ENCODE data around the gene PBX2. TPM values are rescaled to one million over a fixed set of nuclear protein-coding genes. Genes with fewer than 3 reads are reported as not detected.

Gene PBX2, protein sequence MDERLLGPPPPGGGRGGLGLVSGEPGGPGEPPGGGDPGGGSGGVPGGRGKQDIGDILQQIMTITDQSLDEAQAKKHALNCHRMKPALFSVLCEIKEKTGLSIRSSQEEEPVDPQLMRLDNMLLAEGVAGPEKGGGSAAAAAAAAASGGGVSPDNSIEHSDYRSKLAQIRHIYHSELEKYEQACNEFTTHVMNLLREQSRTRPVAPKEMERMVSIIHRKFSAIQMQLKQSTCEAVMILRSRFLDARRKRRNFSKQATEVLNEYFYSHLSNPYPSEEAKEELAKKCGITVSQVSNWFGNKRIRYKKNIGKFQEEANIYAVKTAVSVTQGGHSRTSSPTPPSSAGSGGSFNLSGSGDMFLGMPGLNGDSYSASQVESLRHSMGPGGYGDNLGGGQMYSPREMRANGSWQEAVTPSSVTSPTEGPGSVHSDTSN
- 10 to 100 TPM; 60.0 to 61.6 TPM for total RNA-seq

DNA sequence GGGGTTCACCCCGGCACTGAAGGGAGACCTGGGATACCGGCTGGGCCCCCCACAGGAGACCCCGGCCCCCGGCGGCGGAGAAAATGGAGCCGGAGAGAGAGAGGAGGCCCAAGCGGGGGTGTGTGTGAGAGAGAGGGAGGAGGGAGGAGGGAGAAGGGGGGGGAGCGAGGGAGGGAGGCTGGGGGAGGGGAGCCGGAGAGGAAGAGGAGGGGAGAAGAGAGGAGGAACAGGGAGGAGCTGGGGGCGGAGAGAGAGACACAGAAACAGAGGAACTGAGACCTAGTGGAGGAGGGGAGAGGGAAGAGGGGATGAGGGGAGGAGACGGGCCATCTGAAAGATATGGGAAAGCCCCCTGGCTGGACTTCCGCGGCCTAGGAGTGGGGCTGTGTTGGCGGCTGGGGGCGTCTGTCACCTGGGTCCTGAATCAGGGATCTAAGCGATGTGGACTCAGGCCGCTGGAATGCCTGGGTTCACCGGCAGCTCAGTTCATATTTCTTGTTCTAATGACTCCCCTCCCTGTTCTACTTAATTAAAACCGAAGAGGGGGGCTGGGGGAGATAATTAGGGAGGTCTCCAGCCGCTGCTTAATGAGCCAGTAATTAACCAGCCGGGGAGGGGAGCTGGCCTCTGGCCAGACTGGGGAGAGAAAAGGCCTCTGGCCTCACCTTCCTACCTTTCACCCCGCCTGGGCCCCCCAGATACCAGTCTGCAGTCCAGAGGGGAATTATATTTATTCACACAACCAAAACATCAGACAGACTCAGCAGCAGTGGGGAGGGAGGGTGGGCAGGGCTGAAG is at the start of gene PBX2:
PBX2 (minus strand) TSS at position 149 of the 798 bp plus-strand sequence. CDS start 287 bp downstream, outside the sequence.
- H3K27ac Mint-ChIP-seq = peak within 1 kb of the TSS; percentile 95
- no peaks in the 10 kb centered on the region for H3K27me3 Mint-ChIP-seq
- H3K9me3 Mint-ChIP-seq (ENCODE audit: low read depth) = no peaks in the 10 kb centered on the region
- DNase-seq (peak; percentile 92), ATAC-seq (peak; percentile 67)
- H3K4me1 Mint-ChIP-seq = peaks cover 55% of the 10 kb centered on the region
- peak within 1 kb of the TSS; percentile 98 for H3K4me3 Mint-ChIP-seq
- H3K36me3 Mint-ChIP-seq = peaks cover 45% of the 10 kb centered on the region
- CTCF ChIA-PET = interaction anchor here (4.2 kb wide), 1 partner anchor 12 kb away, joined by 31 read pairs; the partner anchor contains the start of genes AGPAT1 and RNF5

DNA sequence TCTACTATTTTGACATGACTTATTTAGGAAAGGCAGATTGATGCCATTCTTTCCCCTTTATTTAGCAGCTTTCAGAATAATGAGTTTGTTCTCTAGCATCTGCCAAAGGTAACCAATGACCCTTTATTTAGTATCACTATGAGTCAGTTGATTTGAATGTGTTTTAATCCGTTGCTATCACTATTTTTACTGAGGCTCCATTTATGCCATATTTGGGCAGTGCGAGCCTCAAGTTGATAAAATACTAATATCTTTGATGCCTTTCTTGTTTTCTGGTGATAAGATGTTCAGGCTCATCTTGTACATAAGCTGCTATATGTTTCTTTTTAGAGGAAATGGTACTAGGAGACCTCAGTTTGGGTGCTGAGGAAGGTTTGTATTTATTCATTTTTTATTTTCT is 49.5 kb upstream of the PBX2 start:
- Mint-ChIP-seq H3K9me3 (ENCODE audit: low read depth) (no peaks in the 10 kb centered on the region), H3K36me3 (no peaks in the 10 kb centered on the region), H3K27me3 (peaks cover 13% of the 10 kb centered on the region), H3K27ac (no peak overlapping the region), H3K4me3 (no peak overlapping the region), H3K4me1 (peaks cover 19% of the 10 kb centered on the region)
- ATAC-seq = no peak
- no peak for DNase-seq
- CTCF ChIA-PET = interaction anchor here (0.7 kb wide), 1 partner anchor 109 kb away, joined by 3 read pairs; no protein-coding TSS in a partner anchor

DNA sequence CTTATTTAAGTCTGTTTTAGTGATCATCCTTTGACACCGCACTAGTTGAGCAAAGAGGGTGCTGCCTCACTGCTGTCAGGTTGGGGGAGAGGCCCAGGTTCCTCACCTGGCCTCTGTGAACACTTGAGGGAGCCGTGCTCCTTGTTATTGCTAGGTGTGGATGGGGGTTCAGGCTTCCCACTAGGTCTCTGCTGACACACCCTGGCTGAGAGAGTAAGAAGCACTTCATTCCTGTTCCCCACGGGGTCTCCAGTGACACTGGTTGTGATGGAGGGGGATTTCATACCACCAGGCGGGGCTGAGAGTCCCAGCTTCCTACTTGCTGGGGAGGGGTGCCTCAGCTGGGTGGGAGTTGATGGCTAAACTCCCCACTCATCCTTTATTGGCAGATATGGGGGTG is 44.9 kb upstream of the PBX2 start:
- Mint-ChIP-seq H3K9me3 (ENCODE audit: low read depth) (no peaks in the 10 kb centered on the region), H3K27ac (no peak overlapping the region), H3K36me3 (no peaks in the 10 kb centered on the region), H3K4me3 (no peak overlapping the region), H3K27me3 (peaks cover 4% of the 10 kb centered on the region), H3K4me1 (no peaks in the 10 kb centered on the region)
- CTCF ChIA-PET = no interaction called here
- DNase-seq = no peak
- no peak for ATAC-seq

DNA sequence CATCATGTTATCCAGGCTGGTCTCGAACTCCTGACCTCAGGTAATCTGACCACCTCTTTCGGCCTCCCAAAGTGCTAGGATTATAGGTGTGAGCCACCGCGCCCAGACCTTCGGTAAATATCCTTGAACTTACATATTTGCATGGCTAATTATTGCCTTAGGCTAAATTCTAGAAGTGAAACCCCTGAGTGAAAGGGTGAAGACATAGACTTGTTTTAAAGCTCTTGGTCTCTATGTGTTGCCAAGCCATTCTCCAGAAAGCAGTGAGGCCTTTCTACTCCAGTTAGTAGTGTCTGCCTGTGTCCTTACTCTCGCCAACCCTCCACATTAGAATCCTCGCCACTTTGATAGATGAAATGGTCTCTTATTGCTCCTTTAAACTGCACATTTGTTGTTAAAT is 36.4 kb upstream of the PBX2 start:
- CTCF ChIA-PET = no interaction called here
- no peaks in the 10 kb centered on the region for H3K27me3 Mint-ChIP-seq
- H3K27ac Mint-ChIP-seq = no peak overlapping the region
- no peaks in the 10 kb centered on the region for H3K36me3 Mint-ChIP-seq
- DNase-seq (no peak), ATAC-seq (no peak)
- H3K4me3 Mint-ChIP-seq = no peak overlapping the region
- no peaks in the 10 kb centered on the region for H3K9me3 Mint-ChIP-seq (ENCODE audit: low read depth)
- H3K4me1 Mint-ChIP-seq = no peaks in the 10 kb centered on the region

DNA sequence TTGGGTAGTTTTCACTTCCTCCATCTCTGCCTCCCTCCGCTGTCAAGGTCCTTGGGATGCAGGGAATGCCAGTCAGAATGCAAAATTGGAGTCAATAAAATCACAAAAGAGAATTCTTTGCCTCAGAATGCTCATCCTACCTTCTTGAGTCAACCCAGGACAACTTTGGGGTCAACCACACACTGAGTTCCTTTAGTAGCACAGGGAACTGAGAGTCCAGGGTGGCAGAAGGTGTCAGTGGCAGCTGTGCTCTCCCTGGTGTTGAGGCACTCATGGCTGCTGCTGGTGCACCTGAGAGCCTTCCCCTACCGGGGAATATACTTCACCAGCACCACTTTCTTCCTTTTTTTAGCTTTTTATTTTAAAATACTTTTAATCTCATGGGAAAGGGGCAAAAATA is 34.7 kb upstream of the PBX2 start:
- no peak for ATAC-seq
- no peaks in the 10 kb centered on the region for H3K27me3 Mint-ChIP-seq
- H3K4me1 Mint-ChIP-seq = no peaks in the 10 kb centered on the region
- CTCF ChIA-PET = interaction anchor here (1.2 kb wide), 1 partner anchor 9 kb away, joined by 4 read pairs; no protein-coding TSS in a partner anchor
- DNase-seq = no peak
- no peak overlapping the region for H3K27ac Mint-ChIP-seq
- no peaks in the 10 kb centered on the region for H3K36me3 Mint-ChIP-seq
- no peaks in the 10 kb centered on the region for H3K9me3 Mint-ChIP-seq (ENCODE audit: low read depth)
- no peak overlapping the region for H3K4me3 Mint-ChIP-seq

DNA sequence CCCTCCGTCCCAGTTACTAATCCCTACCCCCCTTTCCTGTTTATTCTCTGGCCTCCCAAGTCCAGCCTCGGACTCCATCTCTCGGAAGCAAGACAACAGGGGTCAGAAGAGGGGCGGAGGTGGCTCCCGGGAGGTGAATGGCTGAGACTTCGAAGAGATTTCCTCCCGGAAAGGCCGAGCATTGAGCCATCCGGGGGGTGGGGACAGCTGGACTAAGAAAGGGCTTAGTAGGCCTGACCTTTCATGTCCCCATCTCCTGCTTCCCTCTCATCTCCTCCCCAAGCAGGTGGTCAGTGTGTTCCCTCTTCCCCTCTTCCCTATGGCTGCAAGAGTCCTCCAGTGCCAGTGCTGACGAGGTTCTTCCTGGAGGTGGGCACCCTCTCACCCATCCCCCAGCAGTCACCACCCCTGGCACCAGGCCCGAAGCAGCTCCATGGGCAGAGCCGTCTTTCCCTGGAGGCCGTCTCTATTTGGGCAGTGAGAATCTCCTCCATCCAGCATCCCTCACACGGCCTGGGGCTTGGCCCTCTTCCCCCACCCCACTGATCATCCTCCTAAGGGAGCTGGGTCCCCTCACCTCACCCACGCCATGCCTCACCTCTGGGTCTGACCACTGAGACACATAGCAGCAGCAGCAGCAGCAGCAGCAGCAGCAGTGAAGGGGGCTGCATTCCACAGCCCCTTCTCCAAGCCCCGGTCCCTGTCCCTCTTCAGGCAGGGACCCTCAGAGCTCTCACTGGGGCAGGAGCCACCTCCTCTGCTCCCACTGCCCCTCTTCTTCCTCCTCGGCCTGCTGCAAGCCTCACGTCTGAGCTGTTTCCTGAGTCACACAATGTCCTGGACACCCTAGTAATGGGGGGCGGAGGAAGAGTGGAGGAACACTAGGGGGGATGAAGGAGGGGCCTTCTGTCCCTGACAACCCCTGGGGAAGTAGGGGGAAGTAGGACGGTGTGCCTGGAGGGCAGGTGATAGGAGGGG is 33.5 kb upstream of the PBX2 start, which contains the start of gene NOTCH4:
NOTCH4 (minus strand) TSS at position 810 of the 978 bp plus-strand sequence; CDS start at position 671, 139 bp downstream.
- H3K27ac Mint-ChIP-seq = no peak within 1 kb of the TSS
- CTCF ChIA-PET = no interaction called here

DNA sequence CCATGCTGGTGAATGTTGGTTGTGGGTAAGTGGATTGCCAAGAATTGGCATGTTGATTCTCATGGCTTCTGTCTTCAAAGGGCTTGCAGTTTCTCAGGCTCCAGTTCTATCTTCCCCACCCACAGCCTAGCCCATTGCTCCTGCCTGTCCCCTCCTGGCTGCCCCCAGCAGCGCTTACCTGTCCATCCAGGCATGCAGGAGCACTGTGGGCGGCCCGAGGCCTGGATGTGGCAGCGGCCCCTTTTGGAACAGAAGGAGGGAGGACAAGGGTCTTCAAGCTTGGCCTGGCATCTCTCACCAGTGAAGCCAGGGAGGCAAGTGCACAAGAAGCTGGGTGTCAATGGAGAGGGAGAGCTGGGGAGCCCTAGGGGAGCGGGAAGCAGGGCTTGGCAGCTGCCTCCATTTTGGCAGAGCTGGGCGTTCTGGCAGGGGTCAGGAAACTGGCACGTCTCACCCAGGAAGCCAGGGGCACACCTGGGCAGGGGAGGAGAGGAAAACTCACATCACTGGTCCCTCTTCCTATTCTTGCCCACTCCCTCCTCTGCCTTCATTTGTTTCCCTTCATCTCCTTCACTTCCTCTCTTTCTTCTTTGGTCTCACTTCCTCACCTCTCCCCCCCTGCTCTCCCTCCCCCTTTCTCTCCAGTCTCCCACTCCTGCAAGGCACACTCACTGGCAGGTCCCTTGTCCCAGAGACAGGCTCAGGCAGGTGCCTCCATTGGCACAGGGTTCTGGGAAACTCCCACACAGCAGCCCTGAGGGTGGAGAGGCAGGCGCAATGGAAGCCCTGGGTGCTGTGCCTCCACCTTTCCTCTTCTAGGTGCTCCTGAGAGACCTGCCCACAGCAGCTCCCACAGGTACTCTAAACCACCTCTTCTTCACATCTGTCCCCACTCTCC is 32.6 kb upstream of the PBX2 start:
- Mint-ChIP-seq H3K4me3 (no peak overlapping the region), H3K36me3 (no peaks in the 10 kb centered on the region), H3K9me3 (ENCODE audit: low read depth) (no peaks in the 10 kb centered on the region), H3K27ac (no peak overlapping the region), H3K27me3 (no peaks in the 10 kb centered on the region), H3K4me1 (no peaks in the 10 kb centered on the region)
- CTCF ChIA-PET = no interaction called here
- no peak for ATAC-seq
- no peak for DNase-seq

More for the DNA sequence above, 33.5 kb upstream of the PBX2 start, which contains the start of gene NOTCH4:
- Mint-ChIP-seq H3K4me1 (no peaks in the 10 kb centered on the region), H3K36me3 (no peaks in the 10 kb centered on the region), H3K27me3 (no peaks in the 10 kb centered on the region), H3K9me3 (ENCODE audit: low read depth) (no peaks in the 10 kb centered on the region), H3K4me3 (no peak within 1 kb of the TSS)
- ATAC-seq (no peak), DNase-seq (no peak)

DNA sequence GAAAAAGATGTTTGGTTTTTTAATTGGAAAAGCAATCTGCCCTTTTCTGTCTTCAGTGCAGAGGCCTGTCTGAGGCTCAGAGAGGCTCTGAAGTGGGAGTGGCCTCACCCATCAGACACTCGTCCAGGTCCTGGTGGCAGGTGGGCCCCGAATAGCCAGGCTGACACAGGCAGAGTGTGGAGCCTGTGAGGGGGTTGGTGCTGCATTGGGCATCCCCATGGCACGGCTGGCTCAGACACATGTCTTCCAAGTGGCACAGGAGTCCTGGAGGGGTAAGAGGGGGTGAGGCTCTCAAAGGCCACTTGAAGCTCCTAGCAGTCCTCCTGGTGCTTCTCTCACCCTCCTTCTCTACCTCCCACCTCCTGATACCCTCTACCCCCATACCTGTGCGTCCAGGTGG is 30.0 kb upstream of the PBX2 start:
- H3K4me3 Mint-ChIP-seq = no peak overlapping the region
- CTCF ChIA-PET = no interaction called here
- no peak for ATAC-seq

DNA sequence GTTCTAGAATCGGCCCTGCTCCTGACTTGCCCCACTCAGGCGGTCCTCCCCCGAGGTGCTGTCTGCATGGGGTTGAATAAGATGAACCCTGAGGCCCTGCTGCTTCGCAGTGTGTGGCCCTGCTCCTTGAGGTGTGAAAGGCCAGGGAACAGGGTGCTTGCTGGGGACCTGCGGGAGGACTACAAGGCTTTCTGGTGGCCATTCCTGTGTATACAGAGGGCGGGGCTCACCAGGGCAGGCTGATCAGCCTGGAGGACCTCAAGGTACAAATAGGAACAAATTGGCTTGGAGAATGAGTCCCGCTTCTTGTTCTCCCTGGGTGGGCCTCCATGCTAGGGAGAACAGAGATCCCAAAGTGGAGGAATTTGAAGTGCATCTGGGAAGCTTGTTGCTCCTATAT is 28.2 kb upstream of the PBX2 start:
- no peaks in the 10 kb centered on the region for H3K9me3 Mint-ChIP-seq (ENCODE audit: low read depth)
- ATAC-seq = no peak
- no peak overlapping the region for H3K4me3 Mint-ChIP-seq
- H3K27ac Mint-ChIP-seq = no peak overlapping the region
- H3K27me3 Mint-ChIP-seq = no peaks in the 10 kb centered on the region
- CTCF ChIA-PET = no interaction called here
- no peak for DNase-seq
- H3K4me1 Mint-ChIP-seq = peaks cover 5% of the 10 kb centered on the region
- no peaks in the 10 kb centered on the region for H3K36me3 Mint-ChIP-seq

More for the DNA sequence above, 30.0 kb upstream of the PBX2 start:
- no peaks in the 10 kb centered on the region for H3K36me3 Mint-ChIP-seq
- H3K9me3 Mint-ChIP-seq (ENCODE audit: low read depth) = no peaks in the 10 kb centered on the region
- no peak overlapping the region for H3K27ac Mint-ChIP-seq
- H3K27me3 Mint-ChIP-seq = no peaks in the 10 kb centered on the region
- no peak for DNase-seq
- peaks cover 5% of the 10 kb centered on the region for H3K4me1 Mint-ChIP-seq

DNA sequence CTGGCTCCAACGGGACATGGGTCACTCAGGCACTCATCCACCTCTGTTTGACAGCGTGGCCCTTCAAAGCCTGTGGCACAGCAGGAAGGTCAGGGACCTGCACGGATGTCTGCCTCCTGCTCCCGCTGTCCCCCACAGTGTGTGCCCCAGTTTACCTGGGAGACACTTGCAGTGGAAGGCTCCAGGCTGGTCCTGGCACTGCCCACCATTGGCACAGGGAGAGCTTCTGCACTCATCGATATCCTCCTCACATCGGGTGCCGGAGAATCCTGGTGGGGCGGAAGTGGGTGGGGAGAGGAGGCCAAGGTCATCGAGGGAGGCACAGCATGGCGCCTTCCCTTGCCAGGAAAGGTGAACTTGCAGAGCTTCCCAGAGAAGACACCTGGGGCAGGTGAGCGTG is 27.0 kb upstream of the PBX2 start:
- ATAC-seq (no peak), DNase-seq (peak; percentile 31)
- Mint-ChIP-seq H3K27me3 (no peaks in the 10 kb centered on the region), H3K36me3 (no peaks in the 10 kb centered on the region), H3K9me3 (ENCODE audit: low read depth) (no peaks in the 10 kb centered on the region), H3K4me1 (peaks cover 5% of the 10 kb centered on the region), H3K4me3 (no peak overlapping the region), H3K27ac (no peak overlapping the region)
- CTCF ChIA-PET = no interaction called here

DNA sequence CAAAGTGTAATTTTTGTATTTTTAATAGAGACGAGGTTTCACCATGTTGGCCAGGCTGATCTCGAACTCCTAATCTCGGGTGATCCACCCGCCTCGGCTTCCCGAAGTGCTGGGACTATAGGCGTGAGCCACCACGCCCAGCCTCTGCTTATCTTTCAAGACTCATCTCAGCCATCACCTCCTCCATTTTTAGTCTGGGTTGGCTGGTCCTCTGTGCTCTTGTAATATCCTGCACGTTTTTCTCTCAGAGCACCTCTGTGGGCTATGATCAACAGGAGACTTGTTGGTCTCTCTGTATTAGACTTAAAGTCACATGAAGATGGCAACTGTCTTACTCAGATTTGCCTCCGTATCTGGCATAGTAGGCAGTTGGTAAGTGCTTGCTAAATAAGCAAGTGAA is 26.3 kb upstream of the PBX2 start:
- Mint-ChIP-seq H3K4me3 (no peak overlapping the region), H3K9me3 (ENCODE audit: low read depth) (no peaks in the 10 kb centered on the region), H3K27ac (no peak overlapping the region), H3K36me3 (no peaks in the 10 kb centered on the region), H3K27me3 (no peaks in the 10 kb centered on the region), H3K4me1 (peaks cover 5% of the 10 kb centered on the region)
- ATAC-seq (no peak), DNase-seq (no peak)
- CTCF ChIA-PET = no interaction called here

DNA sequence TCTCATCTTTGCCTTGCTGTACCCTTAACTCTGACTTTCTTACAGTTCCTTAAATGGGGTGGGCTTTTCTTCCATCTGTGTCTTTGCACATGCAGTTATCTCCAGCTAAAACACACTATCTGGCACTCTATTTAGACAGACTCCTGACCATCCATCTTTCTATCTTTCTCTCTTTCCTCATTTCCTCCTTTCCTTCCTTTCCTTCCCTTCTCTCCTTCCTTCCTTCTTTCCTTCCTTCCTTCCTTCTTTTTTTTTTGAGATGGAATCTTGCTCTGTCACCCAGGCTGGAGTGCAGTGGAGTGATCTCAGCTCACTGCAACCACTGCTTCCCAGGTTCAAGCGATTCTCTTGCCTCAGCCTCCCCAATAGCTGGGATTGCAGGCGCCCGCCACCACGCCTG is 25.6 kb upstream of the PBX2 start:
- Mint-ChIP-seq H3K27ac (no peak overlapping the region), H3K4me1 (peaks cover 5% of the 10 kb centered on the region), H3K4me3 (no peak overlapping the region), H3K36me3 (no peaks in the 10 kb centered on the region), H3K27me3 (no peaks in the 10 kb centered on the region), H3K9me3 (ENCODE audit: low read depth) (no peaks in the 10 kb centered on the region)
- DNase-seq = no peak
- CTCF ChIA-PET = interaction anchor here (0.6 kb wide), 1 partner anchor 73 kb away, joined by 4 read pairs; no protein-coding TSS in a partner anchor
- ATAC-seq = no peak
